GM19397 (cell line): ENCODE data around the gene TRERF1.

Source experiments
- ATAC-seq: cut with Tn5 transposase; IDR thresholded peaks from one replicate; pipeline ENCODE4 v1.9.1; 2021; ENCODE audit warnings: mild to moderate bottlenecking, moderate library complexity; ENCODE audit not compliant: unreplicated experiment

Gene TRERF1

GRCh38 chr6:42313941-42314570, 137.7 kb downstream of the TRERF1 start:
- no peak for ATAC-seq

GRCh38 chr6:42313038-42313437, 138.7 kb downstream of the TRERF1 start:
- no peak for ATAC-seq

GRCh38 chr6:42307141-42307470, 144.6 kb downstream of the TRERF1 start:
- ATAC-seq, result no peak

GRCh38 chr6:42306439-42307140, 145.1 kb downstream of the TRERF1 start:
- no peak for ATAC-seq

- ATAC-seq, result no peak
Measured at GRCh38 chr6:42304053-42304712, 147.5 kb downstream of the TRERF1 start.

DNA sequence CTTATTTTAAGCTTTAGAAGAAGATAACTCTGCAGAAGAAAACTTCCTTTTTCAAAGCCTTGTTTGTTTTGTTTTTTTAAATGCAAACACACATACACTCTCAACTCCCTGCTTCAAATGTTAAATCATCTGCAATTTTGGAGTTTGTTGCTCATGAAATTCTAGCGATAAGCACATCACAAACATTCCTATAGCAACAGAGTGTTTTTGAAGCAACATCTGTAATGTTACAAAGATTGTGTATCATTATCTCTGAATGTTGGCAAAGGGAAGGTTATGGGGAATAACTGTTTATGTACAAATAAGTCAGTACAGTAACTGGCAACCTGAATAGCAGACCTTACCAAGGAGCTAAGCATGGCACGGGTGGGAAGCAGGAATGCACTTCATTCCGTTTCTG, 149.3 kb downstream of the TRERF1 start:
- ATAC-seq, result no peak

- no peak for ATAC-seq
Measured at GRCh38 chr6:42301986-42302385, 149.7 kb downstream of the TRERF1 start.

DNA sequence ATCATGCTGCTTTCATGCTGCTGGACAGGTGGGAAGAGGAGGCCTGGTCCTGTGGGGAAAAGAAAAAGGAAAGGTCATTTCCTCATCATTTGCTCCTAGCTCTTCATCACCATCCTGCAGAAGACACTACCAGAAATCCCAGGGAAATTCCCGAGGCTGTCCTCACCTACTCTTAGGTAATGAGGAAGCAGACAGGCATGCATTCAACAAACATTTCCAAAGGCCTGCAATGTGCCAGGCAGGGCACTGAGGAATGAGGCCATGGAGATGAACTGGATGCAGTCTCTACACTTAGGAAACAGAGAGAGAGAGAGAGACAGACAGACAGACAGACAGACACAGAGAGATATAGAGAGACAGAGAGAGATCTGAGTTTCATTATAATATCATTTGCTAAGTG, 151.0 kb downstream of the TRERF1 start:
- no peak for ATAC-seq

- ATAC-seq, result no peak
Measured at GRCh38 chr6:42300185-42300584, 151.5 kb downstream of the TRERF1 start.

- no peak for ATAC-seq
Measured at GRCh38 chr6:42297661-42298060, 154.1 kb downstream of the TRERF1 start.

DNA sequence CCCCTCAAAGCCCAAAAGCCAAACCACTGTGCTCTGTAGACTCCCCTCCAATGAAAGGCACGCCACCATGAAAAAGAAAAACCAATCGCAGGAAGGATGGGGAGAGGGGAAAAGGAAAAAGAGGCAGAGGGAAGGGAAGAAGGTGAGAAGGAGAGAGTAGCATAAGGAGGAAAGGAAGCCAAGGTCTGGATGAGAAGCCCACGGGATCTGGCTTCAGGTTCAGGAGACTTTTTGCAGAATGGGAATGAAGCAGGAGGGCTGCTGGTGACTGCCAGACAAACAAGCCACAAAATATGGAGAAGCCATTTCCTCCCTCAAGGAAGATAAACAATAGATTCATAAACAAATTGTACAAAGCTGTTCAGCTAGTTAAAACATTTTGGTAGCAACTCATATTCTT, 155.1 kb downstream of the TRERF1 start:
- no peak for ATAC-seq

DNA sequence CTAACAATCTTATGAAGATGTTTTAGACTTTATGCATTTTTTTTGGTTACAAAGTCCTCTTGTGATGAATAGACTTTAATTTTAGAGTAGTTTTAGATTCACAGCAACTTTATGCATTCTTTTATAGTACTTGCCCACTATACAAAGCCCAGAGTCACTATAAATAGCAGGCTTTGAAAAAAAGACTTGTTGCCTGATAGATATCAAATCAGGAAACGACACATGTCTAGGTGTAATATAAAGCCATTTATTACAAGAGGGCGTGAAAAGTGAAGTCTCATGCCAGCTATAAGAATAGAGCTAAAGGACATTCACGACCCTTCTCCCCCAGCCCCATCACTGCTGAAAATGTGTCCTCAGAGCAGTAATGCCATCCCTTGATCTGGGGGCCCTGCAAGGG, 156.0 kb downstream of the TRERF1 start:
- no peak for ATAC-seq

DNA sequence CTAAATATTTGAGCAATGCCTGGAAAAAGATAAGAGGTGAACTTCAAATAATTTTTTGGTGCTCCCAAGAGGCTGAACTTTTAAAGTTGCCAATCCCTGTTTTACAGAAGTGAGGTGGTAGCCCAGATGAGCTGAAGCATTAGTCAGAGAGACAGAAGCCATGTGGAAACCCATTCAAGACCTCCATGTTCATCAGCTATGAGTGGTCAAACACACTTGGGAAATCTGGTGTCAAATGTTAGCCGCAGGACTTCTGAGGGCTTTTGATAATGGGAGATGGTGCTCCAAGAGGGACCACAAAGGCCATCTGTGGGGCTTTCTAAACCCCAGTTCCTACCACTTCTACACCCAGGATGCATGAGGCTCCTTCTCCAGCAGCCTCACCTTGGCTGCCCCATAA, 156.5 kb downstream of the TRERF1 start:
- ATAC-seq, result no peak

- ATAC-seq, result no peak
Measured at GRCh38 chr6:42294759-42295158, 157.0 kb downstream of the TRERF1 start.

DNA sequence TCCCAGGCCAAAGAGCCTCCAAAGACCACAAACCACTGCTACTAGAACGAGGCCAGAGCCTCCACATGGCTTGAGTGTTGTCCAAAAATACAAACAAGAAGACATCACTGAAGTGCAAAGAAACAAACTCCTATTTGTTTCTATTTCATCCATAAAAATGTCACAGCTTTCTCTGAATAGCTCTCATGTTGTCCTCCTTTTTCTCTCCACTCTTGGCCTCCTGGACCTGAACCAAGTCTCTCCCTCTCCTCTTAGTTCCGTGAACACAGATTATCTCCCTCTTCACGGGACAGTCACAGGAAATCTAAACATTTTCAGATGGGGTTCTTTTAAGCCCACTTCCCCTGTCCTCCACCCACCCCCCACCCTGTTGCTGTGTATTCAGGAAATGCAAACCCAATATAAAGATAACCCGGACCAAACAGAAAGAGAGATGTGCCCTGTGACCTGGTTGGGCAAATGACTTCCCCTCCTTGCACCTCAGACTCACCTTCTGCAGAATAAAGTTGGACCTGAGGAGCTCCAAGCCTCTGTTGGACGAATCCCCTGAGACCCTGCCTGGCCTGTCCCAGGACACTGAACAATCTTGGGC, 158.2 kb downstream of the TRERF1 start:
- ATAC-seq, result no peak

GRCh38 chr6:42292004-42292740, 159.6 kb downstream of the TRERF1 start:
- ATAC-seq, result no peak

GRCh38 chr6:42287756-42288155, 164.0 kb downstream of the TRERF1 start:
- ATAC-seq, result no peak

DNA sequence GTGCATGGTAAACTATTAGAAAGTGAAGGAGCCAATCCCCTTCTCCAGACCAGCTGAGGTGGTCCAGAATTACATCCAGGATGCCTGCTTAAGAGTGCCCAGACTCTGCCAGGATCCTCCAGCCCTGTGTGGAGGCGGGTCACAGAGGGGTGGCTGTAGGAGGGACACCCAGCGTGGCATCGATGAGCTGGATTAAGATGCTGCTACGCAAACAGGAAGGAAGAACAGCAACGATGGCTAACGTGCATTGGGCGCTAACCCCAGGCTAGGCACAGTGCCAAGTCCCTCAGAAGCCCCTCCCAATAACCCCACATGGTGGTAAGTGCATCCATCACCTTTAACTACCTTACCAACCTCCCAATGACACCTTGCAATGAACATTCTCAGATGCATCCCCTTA, 170.2 kb downstream of the TRERF1 start:
- no peak for ATAC-seq

- ATAC-seq, result no peak
Measured at GRCh38 chr6:42280966-42281533, 170.7 kb downstream of the TRERF1 start.

DNA sequence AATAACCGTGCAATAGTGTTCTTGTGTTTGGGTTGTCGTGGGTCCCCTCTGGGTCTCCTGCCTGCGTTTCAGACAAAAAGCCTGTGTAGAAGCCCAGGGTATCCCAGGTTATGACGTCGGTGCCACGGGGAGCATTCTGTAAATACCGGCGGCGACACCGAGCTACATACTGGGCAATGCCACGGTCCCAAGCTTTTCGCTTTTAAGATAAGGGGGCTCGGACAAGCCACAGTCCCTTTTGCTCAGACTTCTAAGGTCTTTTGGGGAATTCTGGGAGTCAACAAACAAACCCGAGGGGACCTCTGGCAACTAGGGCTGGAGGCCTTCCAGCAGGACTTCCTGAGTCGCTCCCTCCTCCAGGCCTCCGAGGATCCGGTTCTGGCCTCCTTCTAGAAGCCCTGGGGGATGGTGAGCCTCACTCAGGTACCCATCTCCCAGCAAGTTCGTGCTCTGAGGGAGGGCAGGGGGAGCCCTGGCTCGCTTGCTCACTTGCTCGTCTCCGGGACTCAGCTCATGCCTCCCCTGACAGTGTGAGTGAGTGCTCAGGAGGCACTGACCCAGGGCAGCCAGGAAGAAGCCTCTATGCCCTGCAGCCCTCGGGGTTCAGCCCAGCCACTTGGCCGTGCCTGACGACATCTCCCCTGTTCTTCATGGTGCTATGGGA, 171.6 kb downstream of the TRERF1 start:
- no peak for ATAC-seq
